Measurements from ENCODE around the gene ZFP42.

The ZFP42 gene

DNA sequence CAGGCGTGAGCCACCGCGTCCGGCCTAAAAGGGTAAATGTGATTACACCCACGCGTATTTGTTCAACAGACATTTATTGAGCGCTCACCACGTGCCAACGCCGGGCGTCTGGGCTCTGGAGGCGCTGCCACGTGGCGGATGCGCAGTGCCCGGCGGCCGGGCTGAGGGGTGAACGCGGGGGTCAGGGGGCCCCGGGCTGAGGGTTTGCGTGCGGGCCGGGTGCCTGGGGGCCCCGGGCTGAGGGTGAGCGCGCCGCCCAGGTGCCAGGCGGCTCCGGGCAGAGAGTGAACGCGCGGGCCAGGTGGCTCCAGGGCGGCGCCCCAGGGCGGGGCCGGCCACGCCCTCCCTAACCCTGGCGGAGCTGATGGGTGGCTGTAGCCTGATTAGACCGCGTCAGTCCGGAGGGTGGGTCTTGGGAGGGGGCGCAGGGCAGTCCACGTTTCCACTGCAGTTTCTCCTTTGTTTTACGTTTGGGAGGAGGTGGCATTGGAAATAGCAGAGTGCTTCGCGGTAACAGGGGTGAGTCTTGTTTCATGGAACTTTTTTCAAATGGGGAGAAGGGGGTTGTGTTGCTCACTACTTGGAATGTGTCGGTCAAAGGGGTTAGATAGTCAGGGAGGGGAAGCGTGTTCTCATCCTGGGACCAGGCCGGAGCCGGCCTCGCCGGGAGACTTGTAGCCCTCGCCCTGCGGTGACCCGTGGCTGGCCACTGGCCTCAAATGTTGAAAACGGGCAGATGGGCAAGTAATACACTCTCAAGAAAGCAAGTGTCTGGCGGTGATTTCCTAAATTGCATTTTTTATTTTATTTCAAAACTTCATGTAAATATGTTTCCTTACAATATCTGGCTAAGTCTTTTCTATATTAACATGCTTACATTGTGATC, at the start of gene ZFP42:
ZFP42 (plus strand) TSS at position 450 of the 886 bp plus-strand sequence. CDS start 7,037 bp downstream, outside the sequence.
- no peak for DNase-seq (ENCODE audit: extremely low read depth, low read depth)
- TF ChIP-seq CTCF (IDR thresholded peaks at IDR 0.05; ENCODE audit: low read depth, low read length): no peak

- TF ChIP-seq CTCF (IDR thresholded peaks at IDR 0.05; ENCODE audit: low read depth, low read length): no peak
- DNase-seq (ENCODE audit: extremely low read depth, low read depth): no peak
Observed at GRCh38 chr4:187961171-187961570, 34.4 kb upstream of the ZFP42 start.

DNA sequence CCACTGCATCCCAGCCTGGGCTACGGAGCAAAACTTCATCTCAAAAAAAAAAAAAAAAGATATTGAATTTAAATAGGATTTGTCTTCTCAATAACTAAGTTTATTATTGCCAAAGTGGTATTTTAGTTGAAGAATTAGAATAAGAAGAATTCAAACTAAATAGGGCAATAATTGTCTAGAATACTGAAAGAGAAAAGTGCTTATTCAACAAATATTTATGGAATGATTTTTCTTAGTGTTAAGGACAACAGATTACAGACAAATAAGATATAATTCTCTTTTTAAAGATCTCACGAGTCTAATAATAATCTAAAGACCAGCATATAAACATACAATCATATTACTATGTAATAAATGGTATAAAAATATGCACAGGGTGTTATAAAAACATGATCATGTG, 33.6 kb upstream of the ZFP42 start:
- no peak for TF ChIP-seq CTCF (IDR thresholded peaks at IDR 0.05; ENCODE audit: low read depth, low read length)

DNA sequence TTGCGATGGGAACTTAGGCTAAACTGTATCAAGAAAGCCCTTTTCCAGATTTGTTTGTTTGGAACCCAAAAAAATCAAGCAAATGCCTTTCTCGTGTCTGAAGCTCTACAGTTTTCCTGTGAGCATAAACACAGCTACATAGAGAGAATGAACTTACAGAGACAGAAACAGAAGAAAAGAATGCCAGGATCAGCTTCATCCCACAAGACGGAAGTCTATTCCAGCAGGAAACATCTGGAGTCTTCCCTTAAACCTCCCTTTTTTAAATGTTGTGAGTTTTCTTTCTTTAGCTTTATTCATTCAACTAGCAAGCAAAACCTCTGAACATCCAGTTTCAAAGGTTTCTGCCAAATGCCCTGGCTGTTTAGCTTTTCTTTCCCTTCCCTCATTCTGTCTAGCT, 32.6 kb upstream of the ZFP42 start:
- DNase-seq (ENCODE audit: extremely low read depth, low read depth): no peak
- no peak for TF ChIP-seq CTCF (IDR thresholded peaks at IDR 0.05; ENCODE audit: low read depth, low read length)

More for the DNA sequence above, 33.6 kb upstream of the ZFP42 start:
- no peak for DNase-seq (ENCODE audit: extremely low read depth, low read depth)

DNA sequence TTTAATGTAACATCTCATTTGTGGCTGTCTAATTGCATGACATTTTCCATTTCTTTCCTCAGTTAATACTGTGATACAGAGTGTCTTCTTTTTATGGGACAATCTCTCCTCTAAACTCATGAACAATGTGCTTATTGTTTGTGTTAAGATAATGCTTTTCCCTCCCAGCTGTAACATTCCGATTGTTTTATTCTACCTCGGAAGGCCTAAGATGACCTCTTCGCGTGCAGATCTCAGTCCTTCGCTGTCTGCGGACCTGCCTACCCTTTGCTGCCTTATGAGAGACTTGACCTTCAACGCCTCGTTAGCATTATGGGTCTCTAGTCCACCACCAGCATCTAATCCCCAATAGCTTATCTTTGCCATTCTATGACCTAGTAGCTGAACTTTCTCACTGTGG, 29.8 kb upstream of the ZFP42 start:
- no peak for DNase-seq (ENCODE audit: extremely low read depth, low read depth)
- TF ChIP-seq CTCF (IDR thresholded peaks at IDR 0.05; ENCODE audit: low read depth, low read length): no peak

DNA sequence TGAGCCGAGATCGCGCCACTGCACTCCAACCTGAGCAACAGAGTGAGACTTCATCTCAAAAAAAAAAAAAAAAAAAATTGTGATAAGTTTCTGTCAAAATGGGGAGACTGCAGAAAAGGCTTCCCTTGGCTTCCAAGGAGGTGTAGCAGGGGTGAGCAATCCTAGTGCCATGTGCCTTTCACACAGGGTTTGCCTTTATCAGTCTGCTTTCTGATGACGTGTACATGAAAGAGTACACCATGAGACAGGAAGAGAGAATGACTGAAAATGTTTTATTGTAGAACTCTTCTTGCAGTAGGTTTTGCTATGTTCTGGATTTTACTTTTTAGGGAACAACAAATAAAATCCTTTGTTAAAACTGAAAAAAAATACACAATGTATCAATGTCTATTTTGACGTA, 23.4 kb upstream of the ZFP42 start:
- TF ChIP-seq CTCF (IDR thresholded peaks at IDR 0.05; ENCODE audit: low read depth, low read length): no peak
- DNase-seq (ENCODE audit: extremely low read depth, low read depth): no peak

GRCh38 chr4:187983746-187984145, 11.8 kb upstream of the ZFP42 start:
- DNase-seq (ENCODE audit: extremely low read depth, low read depth): no peak

More at GRCh38 chr4:187983746-187984145, 11.8 kb upstream of the ZFP42 start:
- TF ChIP-seq CTCF (IDR thresholded peaks at IDR 0.05; ENCODE audit: low read depth, low read length): no peak

Measured in AG09319 (cell line).